ENCODE results near the gene ADAMTS2.
"Not testable (repeated sequence)": the region's sequence is repeated elsewhere in the genome, so short reads cannot be mapped to it uniquely, and the experiment has no call there.

Gene ADAMTS2

GRCh38 chr5:179228341-179229121 lies 116.7 kb downstream of the ADAMTS2 start:
- ATAC-seq = no peak

DNA sequence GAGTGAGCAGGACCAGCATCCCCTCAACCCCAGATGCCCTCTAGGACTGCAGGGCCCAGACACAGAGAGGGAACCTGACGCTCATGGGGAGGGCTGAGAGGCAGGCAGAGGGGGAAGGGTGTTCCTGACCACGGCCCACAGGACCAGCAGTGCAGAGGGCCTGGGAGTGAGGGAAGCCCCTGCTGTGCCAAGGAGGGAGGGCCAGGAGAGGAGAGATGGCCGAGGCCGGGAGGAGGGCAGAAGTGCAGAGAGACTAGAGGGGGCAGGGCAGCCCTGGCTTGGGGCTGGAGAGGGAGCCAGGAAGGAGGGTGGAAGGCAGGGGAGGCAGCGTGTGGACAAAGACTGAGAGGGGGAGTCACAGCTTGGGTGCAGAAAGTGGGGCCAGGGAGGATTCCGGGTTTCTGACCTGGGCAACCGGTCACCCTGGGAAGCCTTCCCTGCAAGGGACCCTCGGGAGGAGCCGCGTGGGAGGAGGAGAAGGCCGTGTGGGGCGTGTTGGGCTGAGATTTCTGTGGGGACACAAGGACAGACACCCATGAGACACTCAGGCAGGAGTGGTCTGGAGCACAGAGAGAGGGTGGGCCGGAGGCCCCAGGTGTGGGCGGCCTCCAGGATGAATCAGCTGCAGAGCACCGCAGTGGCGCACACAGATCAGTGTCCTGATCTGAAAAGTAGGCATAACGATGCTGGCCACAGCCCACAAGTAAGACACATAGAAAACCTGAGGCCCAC lies 117.5 kb downstream of the ADAMTS2 start:
- peak in 1 of 2 donors; percentile 4 for ATAC-seq

DNA sequence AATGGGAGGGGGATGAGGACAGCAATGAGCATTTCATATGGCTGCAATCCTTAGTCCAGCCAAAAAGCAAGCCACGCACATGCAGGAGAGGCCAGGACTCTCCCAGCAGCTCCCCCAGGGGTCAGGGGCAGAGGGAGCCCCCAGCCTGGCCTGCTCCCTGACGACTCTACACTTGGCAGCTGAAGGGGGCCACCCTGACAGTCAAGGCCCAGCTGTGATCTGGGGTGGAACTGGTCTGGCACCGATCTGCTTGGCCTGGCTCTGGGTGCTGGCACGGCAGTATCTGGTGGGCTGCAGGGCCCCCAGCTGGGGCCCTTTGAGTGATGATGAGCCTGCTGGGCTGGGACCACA lies 118.1 kb downstream of the ADAMTS2 start:
- no peak for ATAC-seq

GRCh38 chr5:179226696-179227095 lies 118.6 kb downstream of the ADAMTS2 start:
- ATAC-seq = no peak

DNA sequence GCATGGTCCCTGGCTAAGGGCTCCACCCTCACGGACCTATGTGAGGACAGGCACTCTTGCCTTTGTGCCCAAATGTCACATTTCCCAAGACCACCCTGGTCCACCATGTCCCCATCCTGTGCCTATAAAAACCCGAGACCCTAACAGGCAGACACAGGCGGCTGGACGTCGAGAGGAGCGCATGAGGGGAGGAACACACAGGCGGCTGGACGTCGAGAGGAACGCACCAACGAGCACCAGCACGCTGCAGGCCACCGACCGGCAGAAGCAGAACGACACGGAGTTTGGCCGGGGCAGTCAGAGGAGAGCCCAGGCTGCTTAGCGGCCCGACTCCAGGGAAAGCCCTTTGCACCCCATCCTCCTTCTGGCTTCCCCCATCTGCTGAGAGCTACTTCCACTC lies 119.9 kb downstream of the ADAMTS2 start:
- no peak for ATAC-seq

DNA sequence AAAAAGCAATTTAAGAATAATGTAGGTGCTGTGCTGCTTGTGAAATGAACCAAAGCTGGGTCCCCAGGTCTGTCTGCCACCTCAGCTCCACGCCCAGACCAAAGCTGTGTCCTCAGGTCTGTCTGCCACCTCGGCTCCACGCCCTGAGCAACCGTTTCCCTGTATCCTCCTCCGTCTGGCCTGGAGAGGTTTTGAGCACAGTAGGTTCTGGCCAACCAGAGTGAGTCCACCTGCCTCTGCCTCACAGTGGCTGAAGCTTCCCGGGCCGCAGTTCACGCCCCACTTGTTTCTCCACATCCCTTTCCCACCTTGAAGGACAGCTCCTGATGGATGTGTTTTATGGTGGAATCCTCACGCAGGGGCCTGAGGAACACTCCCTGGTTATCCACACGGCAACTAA lies 120.5 kb downstream of the ADAMTS2 start:
- no peak for ATAC-seq

- no peak for ATAC-seq
These were observed 121.3 kb downstream of the ADAMTS2 start for GRCh38 chr5:179223961-179224360.

- no peak for ATAC-seq
These were observed 121.7 kb downstream of the ADAMTS2 start for GRCh38 chr5:179223528-179223927.

DNA sequence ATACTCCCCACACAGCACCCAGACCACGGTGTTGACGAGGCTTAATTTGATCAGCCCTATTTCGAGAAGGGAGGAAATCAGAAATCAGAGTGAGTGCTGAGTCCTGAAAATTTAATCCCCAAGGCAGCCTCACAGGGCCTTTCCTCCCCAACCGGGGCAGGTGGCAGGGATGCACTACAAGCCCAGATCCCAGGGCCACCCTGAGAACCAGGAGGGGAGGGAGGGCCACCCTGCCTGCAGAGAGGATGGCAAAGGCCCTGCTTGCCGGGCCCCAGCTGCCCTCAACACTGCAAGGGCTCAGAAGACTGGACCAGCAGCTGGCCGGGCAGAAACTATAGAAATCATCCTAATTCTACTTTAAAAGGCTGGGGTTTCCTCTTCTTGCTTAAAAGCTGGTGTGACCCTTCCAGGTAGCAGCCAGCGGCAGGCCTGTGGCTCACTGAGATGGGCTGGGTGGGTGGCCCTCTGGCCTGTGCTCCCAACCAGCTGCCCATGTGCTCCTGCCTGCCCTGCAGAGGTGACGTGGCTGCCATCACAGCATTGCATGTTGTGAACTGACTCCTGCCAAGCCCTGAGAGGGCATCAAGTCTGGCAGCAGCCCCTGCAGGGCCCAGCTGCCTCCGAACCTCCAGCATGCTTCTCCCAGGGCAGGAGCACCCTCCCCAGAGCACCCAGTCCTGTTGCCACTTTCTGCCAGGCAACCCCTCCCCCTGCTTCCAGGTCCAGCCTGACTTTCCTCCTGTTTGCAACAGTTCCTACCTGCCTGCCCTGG lies 122.8 kb downstream of the ADAMTS2 start:
- ATAC-seq = no peak

- no peak for ATAC-seq
These were observed 123.4 kb downstream of the ADAMTS2 start for GRCh38 chr5:179221877-179222220.

DNA sequence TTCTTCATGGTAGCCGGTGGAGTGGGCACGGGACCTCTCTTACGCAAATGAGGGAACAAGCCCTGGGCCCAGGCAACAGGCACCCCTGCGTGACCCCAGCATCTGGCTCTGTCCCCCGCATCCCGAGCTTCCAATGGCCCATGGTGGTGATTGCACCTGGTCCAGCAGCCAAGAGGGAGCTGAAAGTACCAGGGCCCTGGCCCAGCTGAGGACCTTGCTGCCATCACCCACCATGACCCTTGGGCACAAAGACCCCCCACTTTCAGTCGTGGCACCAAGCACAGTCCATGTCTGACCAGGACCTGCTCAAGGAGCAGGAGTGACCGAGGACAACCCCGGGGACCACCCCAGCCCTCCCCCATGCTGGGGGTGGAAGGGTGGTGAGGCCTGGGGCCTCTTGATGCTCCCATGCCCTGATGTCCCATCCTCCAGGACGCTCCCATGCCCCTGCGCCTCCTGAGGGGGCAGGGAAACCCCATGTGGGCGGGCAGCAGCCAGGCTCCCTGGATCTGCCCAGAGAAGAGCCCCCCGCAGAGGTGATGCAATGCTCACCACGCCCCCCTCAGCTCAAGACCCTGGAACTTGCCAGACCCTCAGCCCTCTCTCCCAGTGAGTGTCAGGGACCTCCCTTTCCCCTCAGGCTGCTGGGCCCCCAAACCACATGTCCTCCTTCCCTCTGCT lies 123.9 kb downstream of the ADAMTS2 start:
- ATAC-seq = no peak

DNA sequence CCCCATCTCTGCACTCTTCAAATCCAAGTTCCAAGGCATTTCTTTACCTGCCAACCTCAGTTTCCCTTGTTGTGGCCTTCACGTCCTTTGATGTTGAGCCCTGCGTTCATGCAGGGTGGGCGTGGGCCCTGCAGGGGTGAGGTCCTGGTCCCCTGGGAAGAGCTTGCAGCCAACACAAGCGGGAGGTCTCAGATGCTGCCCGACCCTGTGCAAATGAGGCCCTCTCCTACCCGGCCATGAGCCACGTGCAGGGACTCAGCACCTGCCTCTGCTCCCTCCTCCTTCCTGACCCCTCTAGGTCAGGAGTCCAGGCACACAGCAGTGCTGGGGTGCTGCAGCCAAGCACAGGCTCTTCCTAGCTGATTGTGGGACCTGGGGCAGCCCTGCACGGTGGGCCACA lies 124.5 kb downstream of the ADAMTS2 start:
- ATAC-seq = no peak

DNA sequence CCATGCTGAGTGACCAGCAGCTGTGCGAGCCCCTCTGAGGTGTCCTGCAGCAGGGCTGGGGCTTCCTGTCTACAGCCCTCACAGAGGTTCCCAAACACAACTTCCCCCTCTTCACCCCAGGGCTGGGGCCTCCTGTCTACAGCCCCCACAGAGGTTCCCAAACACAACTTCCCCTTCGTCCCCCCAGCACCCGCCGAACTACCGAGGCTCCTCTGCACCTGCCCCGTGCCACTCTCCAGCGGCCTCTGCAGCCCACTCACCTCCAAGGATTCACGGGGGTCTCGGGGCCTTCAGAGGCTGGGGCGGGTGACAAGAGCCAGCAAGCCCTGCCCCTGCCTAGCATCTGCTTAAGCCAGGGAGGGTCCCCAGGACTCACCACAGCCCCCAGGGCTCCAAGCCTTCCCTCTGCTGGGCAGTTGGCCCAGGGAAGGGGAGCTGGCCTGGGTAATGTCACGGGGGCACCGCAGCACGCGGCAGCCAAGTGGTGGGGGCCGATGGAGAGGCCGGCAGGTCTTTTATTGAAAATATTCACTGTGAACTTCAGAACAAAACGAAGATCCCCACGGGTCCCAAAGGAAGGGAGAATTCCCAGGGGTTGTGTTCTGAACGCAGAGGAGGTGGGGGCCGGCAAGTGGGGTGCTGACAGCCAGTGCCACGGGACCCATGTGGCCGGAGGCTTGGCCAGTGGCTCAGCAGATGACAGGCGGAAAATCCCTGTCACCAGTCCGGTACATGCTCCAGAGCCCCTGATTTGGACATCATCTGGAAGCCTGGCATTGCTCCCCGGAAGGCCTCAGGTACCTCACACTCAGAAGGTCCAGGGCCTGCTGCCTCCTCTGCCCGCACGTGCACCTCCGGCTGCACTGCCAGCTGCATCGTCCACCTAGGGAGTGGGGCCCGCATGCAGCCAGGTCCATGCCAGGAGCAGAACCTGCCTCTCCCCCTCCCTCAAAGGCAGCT lies 125.3 kb downstream of the ADAMTS2 start:
- no peak for ATAC-seq

DNA sequence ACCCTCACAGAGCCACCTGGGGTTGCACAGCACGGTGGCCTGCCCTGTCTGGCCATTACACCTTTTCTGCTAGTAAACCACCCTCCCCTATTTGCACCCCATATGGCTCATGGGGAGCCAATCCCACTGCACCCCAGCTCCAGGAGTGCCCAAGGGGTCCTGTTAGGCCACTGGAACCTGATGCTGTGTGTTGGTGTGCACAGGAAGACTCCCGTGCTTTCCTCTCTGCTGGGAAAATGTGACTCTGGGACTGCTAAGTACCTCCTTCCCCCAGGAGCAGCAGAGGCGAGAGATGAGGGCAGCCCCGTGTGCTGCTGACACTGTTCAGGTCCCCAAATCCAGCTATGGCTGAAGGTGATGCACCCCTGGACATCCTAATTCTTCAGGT lies 126.3 kb downstream of the ADAMTS2 start:
- ATAC-seq = no peak

GRCh38 chr5:179217956-179218942 lies 127.0 kb downstream of the ADAMTS2 start:
- no peak for ATAC-seq

- ATAC-seq = no peak
These were observed 127.9 kb downstream of the ADAMTS2 start for GRCh38 chr5:179217356-179217755.

- not testable (repeated sequence) for ATAC-seq
These were observed 128.9 kb downstream of the ADAMTS2 start for GRCh38 chr5:179216381-179216780.

GRCh38 chr5:179215576-179215975 lies 129.7 kb downstream of the ADAMTS2 start:
- no peak for ATAC-seq

DNA sequence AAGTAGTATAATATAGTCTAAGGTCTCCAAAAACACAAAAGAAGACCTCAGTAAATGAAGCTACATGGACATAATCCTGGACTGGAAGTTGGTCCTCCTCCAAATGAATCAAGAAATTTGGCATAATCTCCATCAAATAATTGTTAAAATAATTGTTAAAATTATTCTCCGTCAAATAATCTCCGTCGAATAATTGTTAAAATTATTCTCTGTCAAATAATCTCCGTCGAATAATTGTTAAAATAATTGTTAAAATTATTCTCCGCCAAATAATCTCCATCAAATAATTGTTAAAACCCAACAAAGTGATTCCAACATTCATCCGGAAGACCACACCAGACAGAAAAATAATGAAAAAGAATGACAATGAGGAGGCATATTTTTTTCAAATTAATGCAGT lies 130.6 kb downstream of the ADAMTS2 start:
- ATAC-seq = no peak

GRCh38 chr5:179212870-179213269 lies 132.4 kb downstream of the ADAMTS2 start:
- ATAC-seq = no peak

- ATAC-seq = no peak
These were observed 133.6 kb downstream of the ADAMTS2 start for GRCh38 chr5:179211631-179212030.
